Thyroid gland (tissue), 4 donors: ENCODE results near the gene HOXA3. TPM values are rescaled to one million over a fixed set of nuclear protein-coding genes. Genes with fewer than 3 reads are reported as not detected.
A peak's percentile ranks its signal among the peaks of the same experiment; 100 is the strongest.

Experiments used
- DNase-seq, 2 donors: peaks; one replicate each; pipeline ENCODE4 v3.0.0-alpha.2; 2019
- H3K27ac ChIP-seq, 3 donors: fragments of 200-600 bp; sonication (generic); 1 replicate in 2 of 3; 2 replicates in 1 of 3; pipeline ENCODE4 v1.5.1; 2016 to 2019; ENCODE audit warnings: mild to moderate bottlenecking in 1 of 3, moderate library complexity in 1 of 3
- H3K27me3 ChIP-seq: fragments of 200-600 bp; sonication (generic); one replicate; pipeline ENCODE4 v1.5.1; 2019
- H3K36me3 ChIP-seq, 2 donors: fragments of 200-600 bp; sonication (generic); one replicate each; pipeline ENCODE4 v1.5.1; 2016 to 2019
- H3K4me1 ChIP-seq, 2 donors: fragments of 200-600 bp; sonication (generic); one replicate each; pipeline ENCODE4 v1.5.1; 2017 to 2019
- H3K4me3 ChIP-seq, 3 donors: fragments of 200-600 bp; sonication (generic); replicated peaks in 1 of 3; 1 replicate in 2 of 3; 2 replicates in 1 of 3; pipeline ENCODE4 v1.5.1; 2016; ENCODE audit warnings: mild to moderate bottlenecking in 1 of 3
- H3K9me3 ChIP-seq: fragments of 200-600 bp; sonication (generic); one replicate; pipeline ENCODE4 v1.5.1; 2017
- POLR2A ChIP-seq, 2 donors: fragments of 450-650 bp; IDR thresholded peaks; one replicate each; pipeline ENCODE4 v1.6.1; 2017; ENCODE audit warnings: antibody characterized with exemption in 2 of 2, mild to moderate bottlenecking in 2 of 2, moderate library complexity in 1 of 2
- WGBS, 2 donors: methylation state at CpG; one replicate each; pipeline ENCODE4 v1.1.5; 2017; 5-methylcytosine and 5-hydroxymethylcytosine counted together
- intact Hi-C: fragments of 100-400 bp; cut with DNase I; formaldehyde crosslinking; loops from one replicate; pipeline ENCODE4 v1.15.1; 2023
- total RNA-seq, 4 donors: library from RNA; depleted of rRNA; stranded (reverse); fragments of >200 nt; gene quantifications; one replicate each; pipeline ENCODE4 v1.2.3, GENCODE V29; 2016
- TF ChIP-seq, protein P1 (sequence below), 6 experiments: fragments of 200-600 bp in 3 of 6; fragments of 450-650 bp in 3 of 6; sonication (generic) in 3 of 6; IDR thresholded peaks; one replicate each; pipeline ENCODE4 v1.5.1; 2016 to 2019; ENCODE audit warnings: antibody characterized with exemption in 6 of 6, mild to moderate bottlenecking in 2 of 6, inconsistent platforms in 1 of 6, moderate library complexity in 1 of 6

HOXA3 gene
- total RNA-seq, 4 donors from 2014 or later: 0.94 to 6.1 (median 1.9) TPM

GRCh38 chr7:27107391-27108381 lies 44.7 kb downstream of the HOXA3 start:
- H3K27me3 ChIP-seq: peaks cover 38% of the 10 kb centered on the region
- no peaks in the 10 kb centered on the region for H3K36me3 ChIP-seq
- intact Hi-C loops: no loop called here
- WGBS, 2 donors: 12 to 24% methylated on average over 27 to 29 of the region's 47 CpGs
- peak overlapping the region in 1 of 3 donors; percentile 19 for H3K4me3 ChIP-seq
- TF ChIP-seq, protein P1, sequence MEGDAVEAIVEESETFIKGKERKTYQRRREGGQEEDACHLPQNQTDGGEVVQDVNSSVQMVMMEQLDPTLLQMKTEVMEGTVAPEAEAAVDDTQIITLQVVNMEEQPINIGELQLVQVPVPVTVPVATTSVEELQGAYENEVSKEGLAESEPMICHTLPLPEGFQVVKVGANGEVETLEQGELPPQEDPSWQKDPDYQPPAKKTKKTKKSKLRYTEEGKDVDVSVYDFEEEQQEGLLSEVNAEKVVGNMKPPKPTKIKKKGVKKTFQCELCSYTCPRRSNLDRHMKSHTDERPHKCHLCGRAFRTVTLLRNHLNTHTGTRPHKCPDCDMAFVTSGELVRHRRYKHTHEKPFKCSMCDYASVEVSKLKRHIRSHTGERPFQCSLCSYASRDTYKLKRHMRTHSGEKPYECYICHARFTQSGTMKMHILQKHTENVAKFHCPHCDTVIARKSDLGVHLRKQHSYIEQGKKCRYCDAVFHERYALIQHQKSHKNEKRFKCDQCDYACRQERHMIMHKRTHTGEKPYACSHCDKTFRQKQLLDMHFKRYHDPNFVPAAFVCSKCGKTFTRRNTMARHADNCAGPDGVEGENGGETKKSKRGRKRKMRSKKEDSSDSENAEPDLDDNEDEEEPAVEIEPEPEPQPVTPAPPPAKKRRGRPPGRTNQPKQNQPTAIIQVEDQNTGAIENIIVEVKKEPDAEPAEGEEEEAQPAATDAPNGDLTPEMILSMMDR (IDR thresholded peaks at IDR 0.05): no peak
- no peak for TF ChIP-seq POLR2A (IDR thresholded peaks at IDR 0.05)
- H3K4me1 ChIP-seq: peaks cover 0 to 11% of the 10 kb centered on the region in 2 donors
- DNase-seq: no peak
- H3K27ac ChIP-seq: peak overlapping the region; percentile 76 to 93 (median 82)
- no peaks in the 10 kb centered on the region for H3K9me3 ChIP-seq

GRCh38 chr7:27106901-27107240 lies 45.5 kb downstream of the HOXA3 start:
- WGBS, 2 donors: 12 to 21% methylated on average over 14 of the region's 14 CpGs
- Histone ChIP-seq H3K36me3 (no peaks in the 10 kb centered on the region), H3K9me3 (no peaks in the 10 kb centered on the region), H3K4me3 (peak overlapping the region in 1 of 3 donors; percentile 21), H3K4me1 (peaks cover 0 to 11% of the 10 kb centered on the region in 2 donors), H3K27ac (peak overlapping the region; percentile 49 to 93 (median 82)), H3K27me3 (peaks cover 43% of the 10 kb centered on the region)
- intact Hi-C loops: no loop called here
- DNase-seq: no peak
- no peak for TF ChIP-seq POLR2A (IDR thresholded peaks at IDR 0.05)
- TF ChIP-seq, protein P1 (IDR thresholded peaks at IDR 0.05): no peak

- Histone ChIP-seq H3K27me3 (peaks cover 49% of the 10 kb centered on the region), H3K36me3 (no peaks in the 10 kb centered on the region), H3K27ac (peak overlapping the region; percentile 49 to 93 (median 82)), H3K4me1 (peaks cover 0 to 11% of the 10 kb centered on the region in 2 donors), H3K4me3 (peak overlapping the region in 1 of 3 donors; percentile 21), H3K9me3 (no peaks in the 10 kb centered on the region)
- peak in 1 of 2 donors; percentile 19 for TF ChIP-seq POLR2A (IDR thresholded peaks at IDR 0.05)
- TF ChIP-seq, protein P1 (IDR thresholded peaks at IDR 0.05): no peak
- intact Hi-C loops: no loop called here
- no peak for DNase-seq
- 12 to 15% methylated on average over 33 to 39 of the region's 44 CpGs for WGBS, 2 donors
Observed at GRCh38 chr7:27106181-27106900, 46.0 kb downstream of the HOXA3 start.

DNA sequence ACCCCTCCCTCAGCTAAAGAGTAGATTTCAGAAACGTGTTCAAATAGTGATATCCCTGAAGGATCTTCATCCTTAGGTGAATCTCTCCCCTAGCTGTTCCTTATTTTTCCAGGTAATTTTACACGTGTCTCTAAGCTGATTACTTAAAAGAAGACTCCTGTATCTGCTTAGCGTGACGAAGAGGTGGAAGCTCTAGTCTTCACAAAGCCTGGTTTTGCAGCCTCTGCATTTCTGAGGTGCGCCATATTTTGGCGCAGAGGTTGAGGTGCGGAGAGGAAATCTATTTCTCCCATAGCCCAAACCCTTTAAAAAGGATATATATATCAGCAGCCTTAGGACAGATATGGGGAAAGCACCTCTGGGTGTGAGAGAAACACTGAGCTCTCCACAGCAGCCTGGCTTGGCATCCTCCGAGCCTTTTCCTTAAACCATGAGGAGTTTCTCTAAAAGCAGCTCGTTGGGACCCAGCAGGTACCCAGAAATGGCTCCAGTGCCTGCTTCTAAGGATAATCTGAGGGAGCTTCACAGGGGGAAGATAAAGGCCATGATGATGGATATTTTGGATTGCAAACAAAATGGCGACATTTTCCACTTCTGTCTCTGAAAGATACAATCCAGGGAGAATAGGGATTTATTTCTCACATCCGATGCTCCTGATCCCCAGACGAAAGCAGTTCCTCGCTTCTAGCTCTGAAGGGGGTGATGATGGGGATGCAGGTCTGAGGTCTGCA lies 46.9 kb downstream of the HOXA3 start:
- H3K36me3 ChIP-seq: no peaks in the 10 kb centered on the region
- intact Hi-C loops: no loop called here
- peaks cover 0 to 9% of the 10 kb centered on the region in 2 donors for H3K4me1 ChIP-seq
- no peak for TF ChIP-seq POLR2A (IDR thresholded peaks at IDR 0.05)
- TF ChIP-seq, protein P1 (IDR thresholded peaks at IDR 0.05): no peak
- DNase-seq: no peak
- 21 to 38% methylated on average over 13 of the region's 13 CpGs for WGBS, 2 donors
- H3K4me3 ChIP-seq: no peak overlapping the region
- H3K27ac ChIP-seq: peak overlapping the region; percentile 39 to 93 (median 82)
- no peaks in the 10 kb centered on the region for H3K9me3 ChIP-seq
- H3K27me3 ChIP-seq: peaks cover 43% of the 10 kb centered on the region
